ENCODE results near the gene ABCA13. TPM values are rescaled to one million over a fixed set of nuclear protein-coding genes. Genes with fewer than 3 reads are reported as not detected.
A peak's percentile ranks its signal among the peaks of the same experiment; 100 is the strongest.

The ABCA13 gene
- total and polyA plus RNA-seq, 2 of the 4 experiments (the other 2 are of a cell fraction) = under 0.01 to 0.07 TPM

GRCh38 chr7:48132792-48133191 lies 38.5 kb upstream of the ABCA13 start:
- in situ Hi-C loops (cut with MboI; ENCODE audit: low sequenced_read_pairs) = no loop called here
- POLR2A ChIA-PET (ENCODE audit: unreplicated experiment) = no interaction called here
- DNase-seq = no peak

More at GRCh38 chr7:48132792-48133191, 38.5 kb upstream of the ABCA13 start:
- Histone ChIP-seq H3K18ac (ENCODE audit: low read depth, low read length) (no peak overlapping the region), H3K9me1 (ENCODE audit: insufficient read depth, low read length) (peaks cover 3% of the 10 kb centered on the region; the same call in 1 of the 2 replicates), H2BK15ac (ENCODE audit: low read depth, low read length) (no peak overlapping the region), H2BK5ac (ENCODE audit: low read depth, low read length, poor library complexity, severe bottlenecking) (no peak overlapping the region), H2AK9ac (replicated peaks; ENCODE audit: low read depth, low read length, poor library complexity) (no peak overlapping the region), H4K91ac (ENCODE audit: insufficient read depth, low read depth, low read length) (no peak overlapping the region), H4K5ac (ENCODE audit: low read depth, low read length) (no peak overlapping the region), H3K14ac (replicated peaks; ENCODE audit: low read depth, low read length) (no peak overlapping the region), H2BK120ac (ENCODE audit: low read depth, low read length) (no peak overlapping the region), H3K23ac (ENCODE audit: low read depth, low read length) (no peak overlapping the region), H3K56ac (ENCODE audit: extremely low read depth, insufficient read depth, low read length) (no peak overlapping the region), H3K27ac (ENCODE audit: insufficient read depth, low read length) (no peak overlapping the region), H3K36me3 (ENCODE audit: control insufficient read depth, insufficient read depth, low read length) (no peaks in the 10 kb centered on the region), H4K20me1 (ENCODE audit: insufficient read depth, low read length) (no peaks in the 10 kb centered on the region), H2AK5ac (ENCODE audit: low read depth, low read length) (no peak overlapping the region), H3K9ac (ENCODE audit: low read depth, low read length) (no peak overlapping the region), H3K27me3 (ENCODE audit: control insufficient read depth, insufficient read depth, low read length) (no peaks in the 10 kb centered on the region), H3K9me3 (ENCODE audit: control insufficient read depth, insufficient read depth, low read length) (no peaks in the 10 kb centered on the region), H2BK20ac (ENCODE audit: low read depth, low read length) (no peak overlapping the region), H3K4me1 (ENCODE audit: control insufficient read depth, insufficient read depth, low read length) (no peaks in the 10 kb centered on the region; the same call in none of the 2 replicates), H3K4me3 (ENCODE audit: insufficient read depth, low read depth, low read length) (no peak overlapping the region), H3K4ac (ENCODE audit: low read depth, low read length) (no peak overlapping the region), H3K4me2 (ENCODE audit: low read depth, low read length) (no peak overlapping the region), H2AFZ (replicated peaks; ENCODE audit: low read length, poor library complexity) (no peak overlapping the region), H3K79me1 (ENCODE audit: low read depth in 1 of 2, low read length in 2 of 2) (no peaks in the 10 kb centered on the region), H4K8ac (ENCODE audit: low read depth in 2 of 2, low read length in 2 of 2) (no peak overlapping the region)
- 0 out of 2 replicates have a peak, but pooled peaks have one; percentile 29 for TF ChIP-seq MAFK (IDR thresholded peaks at IDR 0.05; ENCODE audit: low read depth, low read length)
- no peak for TF ChIP-seq CTCF (conservative IDR thresholded peaks at IDR 0.05; ENCODE audit: low read depth, low read length)
- intact Hi-C loops (cut with micrococcal nuclease) = no loop called here
- no TSS peak for BruUV-seq (replicated peaks)
- dilution Hi-C loops (cut with HindIII; ENCODE audit: low sequenced_read_pairs, unreplicated experiment) = no loop called here
- no peak for ATAC-seq (ENCODE audit: low read depth)
- CTCF ChIA-PET = no interaction called here
